RCC 7860 (cell line): ENCODE data around the gene RFPL3.
"Not testable (repeated sequence)": the region's sequence is repeated elsewhere in the genome, so short reads cannot be mapped to it uniquely, and the experiment has no call there.

ENCODE experiments used
- DNase-seq: peaks from one replicate; pipeline ENCODE4 v3.0.0-alpha.2; 2015; ENCODE audit warnings: low spot score
- FAIRE-seq: peaks from 2 replicates; lab custom pipeline; 2012; peaks lifted over from hg19 to GRCh38; lab: Jason Lieb, UNC

RFPL3 gene

DNA sequence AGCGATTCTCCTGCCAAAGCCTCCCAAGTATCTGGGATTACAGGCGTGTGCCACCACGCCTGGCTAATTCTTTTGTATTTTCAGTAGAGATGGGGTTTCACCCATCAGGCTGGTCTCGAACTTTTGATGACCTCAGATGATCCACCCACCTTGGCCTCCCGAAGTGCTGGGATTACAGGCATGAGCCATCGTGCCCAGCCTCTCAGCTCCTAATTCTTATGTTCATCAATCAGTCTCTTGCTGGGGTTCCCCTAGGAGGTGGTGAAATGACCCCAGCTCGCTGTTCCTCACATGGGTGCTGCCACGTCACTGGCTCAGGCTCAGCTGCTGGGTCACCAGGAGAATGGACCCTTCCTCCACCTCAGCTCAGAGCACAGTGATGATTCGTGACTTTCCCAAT, at the start of gene RFPL3:
Gene RFPL3, plus strand, starts transcription at position 301 of the 400 bp plus-strand sequence. CDS start 205 bp downstream, outside the sequence.
- FAIRE-seq, DNase-seq: not testable (repeated sequence)

GRCh38 chr22:32308191-32308590, 49.5 kb upstream of the RFPL3 start:
- FAIRE-seq (no peak), DNase-seq (no peak)

DNA sequence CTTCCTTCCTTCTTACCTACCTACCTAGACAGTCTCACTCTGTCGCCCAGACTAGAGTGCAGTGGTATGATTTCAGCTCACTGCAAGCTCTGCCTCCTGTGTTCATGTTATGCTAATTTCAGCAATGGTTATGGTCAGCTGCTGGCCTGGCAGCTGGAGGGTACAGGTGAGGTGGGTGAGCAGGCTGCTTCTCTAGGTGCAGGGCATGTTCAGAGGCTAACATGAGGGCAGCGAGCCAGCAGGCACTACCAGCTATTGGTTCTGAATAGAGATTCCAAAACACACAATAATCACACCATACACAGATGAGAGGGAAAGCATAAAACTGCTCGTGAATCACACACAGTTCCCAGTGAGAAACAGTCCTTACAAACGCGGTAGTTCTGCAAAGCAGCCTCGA, 48.7 kb upstream of the RFPL3 start:
- no peak for DNase-seq
- FAIRE-seq, result no peak

- no peak for DNase-seq
- no peak for FAIRE-seq
These were observed 47.9 kb upstream of the RFPL3 start for GRCh38 chr22:32309585-32310251.

DNA sequence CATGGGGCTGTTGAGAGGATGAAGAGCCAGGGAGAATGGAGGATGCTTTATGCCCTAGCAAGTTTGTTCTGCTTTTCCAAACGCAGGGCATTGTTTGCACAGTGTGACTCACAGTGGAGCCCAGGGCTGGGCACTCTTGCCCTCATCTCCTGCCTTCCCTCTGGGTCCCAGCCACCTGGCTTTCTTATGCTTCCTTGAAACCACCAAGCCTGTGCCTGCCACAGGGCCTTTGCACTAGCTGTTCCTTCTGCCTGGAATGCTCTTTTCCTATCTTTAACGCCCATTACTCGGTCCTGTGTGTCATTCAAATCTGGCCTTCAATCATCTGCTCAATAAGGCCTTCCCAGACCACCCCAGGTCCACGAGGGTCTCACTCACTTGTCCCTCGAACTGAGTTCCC, 46.9 kb upstream of the RFPL3 start:
- DNase-seq, result no peak
- no peak for FAIRE-seq

DNA sequence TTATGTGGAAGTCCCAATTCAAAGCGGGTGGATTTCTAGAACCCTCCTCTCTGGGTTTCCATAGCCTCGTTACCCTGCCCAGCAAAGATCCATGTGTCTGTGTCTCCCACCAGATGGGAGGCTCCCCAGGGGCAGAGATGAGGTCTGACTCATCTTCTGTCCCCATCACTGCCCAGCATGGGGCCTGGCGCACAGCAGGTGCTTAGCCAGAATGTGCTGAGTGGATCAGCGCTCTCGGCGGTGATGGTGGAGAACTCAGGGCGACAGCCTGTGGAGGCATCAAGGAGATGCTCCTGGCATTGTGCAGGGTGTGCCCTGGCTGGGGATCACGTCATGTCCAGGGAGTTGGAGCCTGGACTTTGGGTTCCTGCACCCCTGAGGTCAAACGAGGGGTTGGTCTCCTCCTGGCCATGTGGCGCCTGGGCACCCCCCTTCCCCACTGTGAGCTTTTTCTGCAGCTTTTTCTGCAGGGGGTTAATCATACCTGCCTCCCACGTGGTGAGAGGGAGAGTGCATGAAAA, 46.1 kb upstream of the RFPL3 start:
- no peak for DNase-seq
- FAIRE-seq, result no peak

GRCh38 chr22:32312748-32313147, 44.9 kb upstream of the RFPL3 start:
- DNase-seq, result no peak
- no peak for FAIRE-seq

DNA sequence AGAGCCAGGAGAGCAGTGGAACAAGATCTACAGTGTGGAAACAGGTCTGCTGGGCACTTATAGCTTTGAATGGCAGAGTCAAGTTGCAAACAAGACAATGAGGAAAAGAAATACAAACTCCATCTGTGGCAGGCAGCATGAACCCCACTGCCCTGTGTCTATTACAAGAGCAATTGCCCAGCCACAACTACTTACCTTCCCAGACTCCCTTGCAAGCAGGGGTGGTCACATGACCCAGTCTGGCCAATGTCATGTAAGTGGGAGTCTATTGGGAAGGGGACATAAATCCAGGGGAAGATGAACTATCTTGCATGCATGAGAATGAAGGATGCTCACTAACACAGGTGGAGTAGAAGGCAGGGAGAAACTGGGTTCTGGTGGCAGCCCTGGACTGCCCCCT, 44.1 kb upstream of the RFPL3 start:
- DNase-seq, result no peak
- no peak for FAIRE-seq

- DNase-seq (no peak), FAIRE-seq (no peak)
These were observed 40.1 kb upstream of the RFPL3 start for GRCh38 chr22:32317524-32317923.

DNA sequence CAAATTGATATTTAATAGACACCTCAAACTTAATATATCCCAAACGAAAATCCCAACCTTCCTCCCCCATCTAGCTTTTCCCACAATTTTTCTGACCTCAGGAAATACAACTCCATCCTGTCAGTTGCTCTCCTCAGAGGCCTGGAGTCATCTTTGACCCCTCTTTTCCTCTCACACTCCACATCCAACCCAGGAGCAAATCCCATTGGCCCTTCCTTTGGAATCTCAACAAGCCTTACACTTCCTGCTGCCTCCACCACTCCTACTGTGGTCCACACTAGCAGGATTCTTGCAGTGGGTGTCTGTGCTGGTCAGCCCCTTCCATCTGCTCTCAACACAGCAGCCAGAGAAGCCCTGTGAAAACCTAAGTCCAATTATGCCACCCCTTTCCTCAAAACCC, 39.3 kb upstream of the RFPL3 start:
- FAIRE-seq, result no peak
- no peak for DNase-seq

- no peak for FAIRE-seq
These were observed 37.7 kb upstream of the RFPL3 start for GRCh38 chr22:32319861-32320406.

DNA sequence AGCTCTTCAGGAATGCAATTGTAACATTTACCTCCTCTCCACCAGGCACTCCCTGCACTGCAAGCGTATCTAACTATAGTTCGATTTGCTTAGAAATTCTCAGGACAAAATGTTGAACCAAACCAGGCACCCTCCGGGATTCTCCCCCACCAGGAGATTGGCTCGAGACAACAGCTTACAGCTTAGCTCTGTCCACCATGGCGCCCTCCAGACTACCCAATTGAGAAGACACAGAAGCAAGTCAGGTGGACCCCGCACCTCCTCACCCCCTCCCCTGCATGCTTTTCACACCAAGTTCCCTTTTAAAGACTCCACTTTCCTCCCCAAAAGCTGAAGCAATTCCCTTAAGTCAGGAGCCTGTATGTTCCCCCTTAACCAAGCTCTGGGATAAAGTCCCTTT, 34.7 kb upstream of the RFPL3 start:
- no peak for DNase-seq
- no peak for FAIRE-seq

More at GRCh38 chr22:32319861-32320406, 37.7 kb upstream of the RFPL3 start:
- DNase-seq, result no peak

- FAIRE-seq (no peak), DNase-seq (no peak)
These were observed 34.0 kb upstream of the RFPL3 start for GRCh38 chr22:32323513-32324164.

GRCh38 chr22:32324505-32325415, 32.9 kb upstream of the RFPL3 start:
- DNase-seq (no peak), FAIRE-seq (no peak)

DNA sequence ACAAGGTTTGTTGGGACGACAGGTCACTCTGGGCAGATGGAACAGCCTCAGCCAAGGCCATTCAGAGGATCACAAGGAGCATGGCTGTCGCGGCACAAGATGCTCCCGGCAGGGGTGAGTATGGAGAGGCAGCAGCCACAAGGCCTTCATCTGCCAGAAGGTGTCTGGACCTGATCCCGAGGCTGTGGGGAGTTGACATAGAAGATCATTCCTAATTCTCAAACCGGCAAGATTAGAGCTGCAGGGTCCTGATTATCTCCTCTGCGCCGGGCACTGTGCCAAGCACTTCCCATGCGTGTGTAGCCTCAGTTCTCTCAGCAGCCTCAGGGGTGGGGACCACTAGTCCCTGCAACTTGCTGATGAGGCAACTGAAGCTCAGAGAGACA, 32.3 kb upstream of the RFPL3 start:
- FAIRE-seq, result no peak
- no peak for DNase-seq

DNA sequence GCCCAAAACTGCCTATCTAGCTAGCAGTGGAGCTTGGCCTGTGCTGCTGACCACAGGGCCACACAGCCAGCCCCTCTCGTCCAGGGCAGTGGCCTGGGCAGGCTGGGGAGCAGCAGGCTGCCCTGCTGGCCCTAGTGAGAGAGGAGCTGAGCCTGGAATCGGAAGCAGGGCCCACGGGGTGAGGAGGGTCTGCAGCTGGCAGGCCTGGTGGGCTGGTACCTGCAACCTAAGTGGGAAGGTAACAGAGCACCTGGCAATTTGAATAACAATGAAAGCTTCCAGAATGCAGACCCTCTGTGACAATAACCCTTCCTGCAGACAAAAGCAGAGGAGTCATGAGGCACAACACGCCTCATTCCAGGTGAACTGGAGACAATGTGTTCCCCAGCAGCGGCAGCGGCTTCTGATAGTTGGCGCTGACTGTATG, 31.8 kb upstream of the RFPL3 start:
- FAIRE-seq (no peak), DNase-seq (no peak)

- DNase-seq (no peak), FAIRE-seq (no peak)
These were observed 31.0 kb upstream of the RFPL3 start for GRCh38 chr22:32326647-32327046.

GRCh38 chr22:32327066-32327465, 30.6 kb upstream of the RFPL3 start:
- DNase-seq, result no peak
- no peak for FAIRE-seq

DNA sequence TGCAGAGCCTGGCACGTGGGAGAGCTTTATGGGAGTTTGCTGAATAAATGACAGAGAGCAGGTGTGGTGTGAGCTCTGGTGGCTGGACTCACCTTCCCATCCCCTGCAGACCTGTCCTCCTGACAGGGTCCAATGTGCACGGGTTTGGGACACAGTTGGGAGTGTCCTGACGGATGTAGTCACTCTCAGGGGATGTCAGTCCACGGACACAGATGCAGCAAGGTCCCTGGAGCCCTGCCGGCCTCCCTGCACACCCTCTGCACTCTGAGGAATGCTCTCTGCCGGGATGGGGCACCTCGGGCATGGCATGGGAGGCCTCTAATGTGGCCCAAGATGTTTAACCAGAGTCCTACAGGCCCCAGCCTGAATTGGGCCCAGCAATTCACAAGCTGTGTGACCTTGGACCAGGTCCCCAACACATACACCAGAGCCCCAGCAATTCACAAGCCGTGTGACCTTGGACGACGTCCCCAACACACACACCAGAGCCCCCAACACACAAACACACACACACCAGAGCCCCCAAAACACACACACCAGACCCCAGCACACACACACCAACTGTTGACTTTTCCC, 30.0 kb upstream of the RFPL3 start:
- DNase-seq, result no peak
- FAIRE-seq, result no peak

- DNase-seq (no peak), FAIRE-seq (no peak)
These were observed 29.1 kb upstream of the RFPL3 start for GRCh38 chr22:32328306-32329201.
